GM21825 (cell line): ENCODE measurements around the gene MGAT4A.
"Not testable (repeated sequence)": the region's sequence is repeated elsewhere in the genome, so short reads cannot be mapped to it uniquely, and the experiment has no call there.

Experiments
- ATAC-seq: cut with Tn5 transposase; IDR thresholded peaks from one replicate; pipeline ENCODE4 v1.9.1; 2021; ENCODE audit warnings: mild to moderate bottlenecking, moderate library complexity; ENCODE audit not compliant: unreplicated experiment

Gene MGAT4A

DNA sequence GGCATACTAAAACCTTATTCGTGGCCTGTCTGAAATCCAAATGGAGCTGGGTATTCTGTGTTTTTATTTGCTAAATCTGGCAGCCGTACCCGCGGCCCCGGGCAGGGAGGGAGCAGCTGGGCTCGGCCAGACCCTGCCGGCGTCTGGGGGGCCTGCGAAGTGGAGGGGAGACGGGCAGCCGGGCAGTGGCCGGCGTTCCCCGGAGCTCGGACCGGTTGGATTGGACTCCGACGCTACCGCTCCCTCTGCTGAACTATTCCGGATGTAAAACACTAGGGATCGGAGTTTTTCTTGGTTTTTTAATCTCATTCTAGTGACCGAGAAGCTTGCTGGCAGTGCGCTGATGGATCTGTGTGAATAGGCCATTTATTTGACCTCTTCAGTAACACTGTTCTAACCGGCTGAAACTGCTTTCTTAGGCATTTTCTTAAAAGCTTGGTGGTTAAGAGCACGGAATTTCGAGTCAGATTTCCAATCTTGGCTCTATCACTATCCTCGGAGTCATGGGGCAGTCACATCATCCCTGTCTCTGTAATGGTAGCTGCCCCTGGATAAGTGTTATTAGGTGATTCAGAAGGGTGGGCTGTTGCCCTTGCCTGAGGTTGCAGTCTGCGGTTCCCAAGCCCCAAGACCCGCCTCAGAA is 121.8 kb downstream of the MGAT4A start:
- ATAC-seq: peak; percentile 4

DNA sequence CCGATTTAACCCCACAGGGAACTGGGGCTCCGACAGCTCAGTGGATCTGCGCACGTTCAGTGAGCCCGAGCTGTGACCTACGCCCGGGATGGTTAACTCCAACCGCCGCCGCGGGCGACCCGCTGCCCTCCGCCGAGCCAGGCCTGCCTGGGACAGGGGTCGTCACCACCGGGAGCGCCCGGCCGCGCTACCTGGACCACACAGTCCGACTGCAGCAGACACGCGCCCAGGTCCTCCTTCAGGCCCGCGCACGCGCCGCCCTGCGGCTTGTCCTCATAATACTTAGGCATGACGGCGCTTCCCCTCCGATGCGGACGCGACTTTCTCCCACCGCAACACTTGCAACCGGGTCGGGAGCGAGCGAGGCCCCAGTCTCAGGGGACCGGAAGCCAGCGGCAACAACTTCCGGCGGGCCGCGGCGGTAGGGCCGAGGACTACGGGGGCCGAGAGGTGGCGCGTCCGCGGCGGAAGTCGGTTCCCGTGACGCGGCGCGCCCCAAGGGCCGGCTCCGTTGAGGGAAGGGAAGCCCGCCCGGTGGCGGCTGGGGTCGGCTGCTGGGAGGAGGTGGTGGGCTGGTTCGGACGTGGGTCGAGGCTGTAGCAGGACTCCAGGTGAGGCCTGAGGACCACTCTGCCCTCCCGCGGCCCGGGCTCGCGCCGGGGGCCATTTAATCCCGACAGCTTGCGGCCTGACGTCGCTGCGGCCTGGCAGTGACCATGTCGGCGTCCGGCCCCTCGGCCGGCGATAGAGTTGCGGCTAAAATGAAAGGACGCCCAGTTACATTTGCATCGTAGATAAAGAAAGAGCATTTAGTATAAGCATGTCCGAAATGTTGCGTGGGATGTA is 122.6 kb downstream of the MGAT4A start, which contains the start of the genes COA5 and UNC50:
Gene COA5, minus strand, starts transcription at position 397 of the 846 bp plus-strand sequence. Its CDS starts 107 bp downstream, at position 290.
Gene UNC50, plus strand, starts transcription at position 474 of the 846 bp plus-strand sequence. CDS start 1,171 bp downstream, outside the sequence.
- ATAC-seq: peak; percentile 79

DNA sequence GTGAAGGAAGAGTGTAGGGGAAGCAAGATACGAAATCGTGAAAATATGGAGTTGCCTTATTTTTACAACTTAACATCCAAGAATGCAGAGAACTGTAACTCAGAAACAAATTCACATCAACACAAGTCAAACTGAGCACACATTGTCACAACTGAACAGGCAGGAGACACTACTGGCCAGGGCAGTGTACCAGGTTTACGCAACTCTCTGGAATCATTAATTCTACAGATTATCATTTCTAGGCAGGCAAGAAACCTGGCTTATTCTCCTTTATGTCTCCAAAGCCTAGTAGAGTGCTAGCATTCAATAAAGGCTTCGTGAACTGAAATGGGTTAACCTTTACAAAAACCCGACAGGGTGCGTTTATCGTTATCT is 123.2 kb downstream of the MGAT4A start:
- ATAC-seq: peak; percentile 6

DNA sequence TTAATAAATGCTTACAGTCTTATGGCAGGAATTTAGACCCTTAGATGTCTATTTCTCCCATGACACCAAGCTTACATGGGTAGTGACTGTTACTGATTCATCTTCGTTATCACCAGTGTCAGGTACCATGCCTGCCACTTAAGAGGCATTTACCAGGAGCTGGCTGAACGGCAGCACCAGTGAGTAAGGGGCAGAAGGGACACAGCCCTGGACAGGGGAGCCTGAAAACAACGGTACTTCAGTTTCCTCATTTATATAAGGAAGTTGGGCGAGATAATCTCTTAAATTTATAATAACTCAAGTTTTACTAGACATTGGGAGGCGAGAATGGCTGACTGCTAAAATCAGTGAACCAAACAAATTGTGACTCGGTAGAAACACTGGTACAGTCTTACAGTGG is 123.8 kb downstream of the MGAT4A start:
- ATAC-seq: no peak

DNA sequence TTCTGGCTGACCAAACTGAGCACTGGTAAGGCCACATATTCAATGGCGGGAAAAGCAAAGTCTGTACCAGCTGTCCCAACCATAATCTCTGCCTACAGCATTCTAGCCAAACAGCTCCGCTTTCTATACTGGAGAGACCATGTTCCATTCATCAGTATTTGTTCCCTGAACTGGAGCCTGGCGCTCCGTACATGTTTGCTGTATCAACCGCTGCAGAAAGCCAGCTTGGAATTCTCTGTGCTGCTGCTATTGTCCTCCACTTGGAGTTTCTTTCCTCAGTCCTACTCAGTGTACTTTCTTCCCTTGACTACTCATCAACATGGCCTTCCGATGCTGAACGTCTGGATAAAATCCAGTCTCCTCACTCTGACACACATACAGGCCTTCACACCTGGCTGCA is 124.5 kb downstream of the MGAT4A start:
- ATAC-seq: no peak

DNA sequence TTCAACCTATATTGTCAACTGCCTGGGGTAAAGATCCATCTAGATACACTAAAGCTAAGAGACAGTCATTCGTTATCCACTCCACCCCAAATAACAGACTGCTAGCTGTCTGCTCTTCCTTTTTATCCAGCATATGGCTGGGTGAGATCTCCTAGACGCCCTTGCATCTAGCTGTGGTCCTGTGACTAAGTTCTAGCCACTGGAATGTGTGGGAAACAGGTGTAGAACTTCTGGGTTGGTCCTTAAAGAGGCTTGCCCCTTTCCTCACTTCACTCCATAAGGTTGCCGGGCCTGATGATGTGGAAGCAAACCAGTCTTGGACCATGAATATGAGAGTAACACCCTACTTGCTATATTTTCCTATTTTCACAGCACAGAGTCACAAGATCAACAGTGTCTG is 125.9 kb downstream of the MGAT4A start:
- ATAC-seq: no peak

DNA sequence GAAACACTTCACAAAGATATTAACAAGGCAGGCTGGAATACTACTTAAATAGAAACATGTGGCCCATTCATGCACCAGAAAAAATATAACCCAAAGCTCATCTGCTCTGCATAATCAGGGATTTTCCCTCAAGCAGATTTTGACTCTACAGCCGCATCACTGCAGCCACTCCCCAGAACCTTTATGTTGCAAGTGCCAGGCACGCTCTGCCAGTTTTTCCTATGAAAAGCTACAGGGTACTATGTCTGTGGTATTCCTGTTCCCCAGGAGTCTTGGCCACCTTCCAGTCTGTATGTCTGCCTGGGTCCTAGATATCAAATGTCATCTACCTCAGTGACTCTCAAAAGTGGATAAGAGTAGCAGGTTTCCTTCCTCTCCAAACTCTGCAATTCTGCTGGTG is 126.4 kb downstream of the MGAT4A start:
- ATAC-seq: no peak

DNA sequence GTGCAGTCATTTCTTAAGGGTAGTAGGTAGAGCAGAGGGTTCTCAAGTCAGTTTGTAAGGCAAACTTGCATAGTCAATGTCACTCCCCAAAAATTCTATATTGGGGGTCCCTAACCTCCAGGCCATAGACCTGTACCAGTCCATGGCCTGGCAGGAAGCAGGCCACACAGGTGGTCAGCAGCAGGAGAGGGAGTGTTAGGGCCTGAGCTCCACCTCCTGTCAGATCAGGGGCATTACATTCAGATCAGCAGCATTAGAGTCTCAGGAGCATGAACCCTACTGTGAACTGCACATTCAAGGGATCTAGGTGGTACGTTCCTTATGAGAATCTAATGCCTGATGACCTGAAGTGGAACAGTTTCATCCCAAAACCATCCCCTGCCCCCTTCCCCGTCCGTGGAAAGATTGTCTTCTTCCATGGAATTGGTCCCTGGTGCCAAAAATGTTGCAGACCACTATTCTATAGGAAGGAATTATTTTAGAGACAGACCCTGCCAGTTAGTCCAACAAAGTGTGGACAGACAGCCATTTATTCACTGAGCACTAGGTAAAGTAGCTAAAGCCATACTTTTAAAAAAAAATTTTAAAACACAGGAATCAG is 129.3 kb downstream of the MGAT4A start:
- ATAC-seq: no peak

DNA sequence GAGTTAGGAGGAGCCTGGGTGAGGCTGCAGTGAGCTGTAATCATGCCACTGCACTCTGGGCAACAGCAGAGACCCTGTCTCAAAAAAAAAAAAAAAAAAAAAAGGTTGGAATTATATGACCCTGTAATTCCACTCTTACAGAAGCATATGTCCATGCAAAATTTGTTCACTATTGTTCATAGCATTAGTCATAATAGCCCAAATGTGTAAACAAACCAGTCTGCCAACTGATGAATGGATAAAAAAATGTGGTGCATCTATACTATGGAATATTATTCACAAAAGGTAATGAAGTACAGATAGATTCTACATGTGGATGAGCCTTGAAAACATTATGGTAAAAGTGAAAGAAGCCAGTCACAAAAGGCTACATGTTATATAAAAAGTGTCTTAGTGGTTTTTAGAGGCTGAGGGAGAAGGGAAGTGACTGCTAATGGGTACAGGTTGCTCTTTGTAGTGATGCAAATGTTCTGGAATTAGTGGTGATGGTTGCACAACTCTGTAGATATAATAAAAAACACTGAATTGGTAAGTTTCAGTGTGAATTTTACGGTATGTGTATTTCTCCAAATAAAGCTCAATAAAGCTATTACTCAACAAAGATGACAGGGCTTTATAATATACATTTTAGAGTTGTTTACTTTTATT is 132.0 kb downstream of the MGAT4A start:
- ATAC-seq: no peak

DNA sequence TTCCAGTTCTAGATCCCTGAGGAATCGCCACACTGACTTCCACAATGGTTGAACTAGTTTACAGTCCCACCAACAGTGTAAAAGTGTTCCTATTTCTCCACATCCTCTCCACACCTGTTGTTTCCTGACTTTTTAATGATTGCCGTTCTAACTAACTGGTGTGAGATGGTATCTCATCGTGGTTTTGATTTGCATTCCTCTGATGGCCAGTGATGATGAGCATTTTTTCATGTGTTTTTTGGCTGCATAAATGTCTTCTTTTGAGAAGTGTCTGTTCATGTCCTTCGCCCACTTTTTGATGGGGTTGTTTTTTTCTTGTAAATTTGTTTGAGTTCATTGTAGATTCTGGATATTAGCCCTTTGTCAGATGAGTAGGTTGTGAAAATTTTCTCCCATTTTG is 136.3 kb downstream of the MGAT4A start:
- ATAC-seq: not testable (repeated sequence)

DNA sequence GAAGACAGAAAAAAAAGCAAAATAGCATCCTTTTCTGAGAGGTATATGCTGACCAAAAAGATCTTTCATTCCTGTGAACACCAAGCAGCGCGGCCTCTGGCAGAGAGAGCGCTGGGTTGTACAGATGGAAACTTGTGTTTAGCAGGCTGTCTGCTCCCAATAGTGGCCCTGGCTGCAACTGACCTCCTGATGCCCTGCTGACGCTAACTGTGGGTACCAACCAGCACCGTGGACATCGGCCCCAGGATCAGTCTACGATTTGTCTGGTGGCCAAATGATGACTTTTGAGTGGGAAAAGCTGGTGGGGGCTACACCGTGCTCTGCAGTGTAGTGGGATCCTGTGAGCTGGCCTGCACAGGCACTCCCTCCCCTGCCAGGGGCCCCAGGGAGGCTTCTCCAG is 138.4 kb downstream of the MGAT4A start:
- ATAC-seq: no peak

DNA sequence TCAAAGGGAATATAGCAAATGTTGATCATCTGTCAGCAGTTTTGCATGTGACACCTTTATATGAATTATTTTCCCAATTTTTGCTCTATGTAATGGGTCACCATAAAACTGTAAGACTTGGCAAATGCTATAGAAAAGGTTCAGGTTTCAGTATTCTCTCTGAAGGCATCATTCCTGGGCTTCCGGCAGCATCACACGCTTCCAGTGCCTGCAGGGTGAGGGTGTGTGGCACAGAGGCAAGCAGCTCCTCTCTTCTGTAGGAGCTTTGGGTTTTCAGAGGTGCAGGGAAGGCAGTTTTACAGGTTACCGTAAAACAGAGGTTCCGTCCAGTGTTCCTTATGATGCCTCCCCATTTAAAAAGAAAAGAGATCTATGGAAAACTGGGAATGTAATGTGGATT is 141.4 kb downstream of the MGAT4A start:
- no peak for ATAC-seq

DNA sequence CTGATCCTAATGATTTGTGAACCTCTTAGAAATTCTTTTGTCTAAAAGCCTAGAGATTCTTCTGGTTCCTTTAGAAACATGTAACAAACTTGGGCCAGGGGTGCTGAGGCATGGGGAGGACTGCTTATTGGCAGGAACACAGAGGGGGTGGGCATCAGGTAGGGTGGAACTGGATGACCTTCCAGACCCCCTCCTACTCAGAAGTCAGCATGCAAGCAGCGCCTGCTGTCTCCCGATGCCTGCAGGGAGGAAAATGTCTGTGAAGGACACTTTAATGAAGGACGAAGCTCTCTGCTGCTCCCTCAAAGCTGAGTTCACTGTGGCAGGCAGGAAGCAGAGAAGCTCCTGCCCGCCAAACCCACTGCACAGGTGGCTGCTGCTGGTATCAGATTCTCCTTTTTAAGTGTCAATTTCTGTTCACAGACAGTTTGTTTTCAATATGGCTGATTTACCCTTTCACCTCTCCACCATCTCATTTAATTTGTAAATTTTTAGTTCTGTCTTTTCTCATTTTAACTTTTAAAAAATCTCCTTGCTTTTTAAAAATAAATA is 142.0 kb downstream of the MGAT4A start:
- ATAC-seq: no peak

DNA sequence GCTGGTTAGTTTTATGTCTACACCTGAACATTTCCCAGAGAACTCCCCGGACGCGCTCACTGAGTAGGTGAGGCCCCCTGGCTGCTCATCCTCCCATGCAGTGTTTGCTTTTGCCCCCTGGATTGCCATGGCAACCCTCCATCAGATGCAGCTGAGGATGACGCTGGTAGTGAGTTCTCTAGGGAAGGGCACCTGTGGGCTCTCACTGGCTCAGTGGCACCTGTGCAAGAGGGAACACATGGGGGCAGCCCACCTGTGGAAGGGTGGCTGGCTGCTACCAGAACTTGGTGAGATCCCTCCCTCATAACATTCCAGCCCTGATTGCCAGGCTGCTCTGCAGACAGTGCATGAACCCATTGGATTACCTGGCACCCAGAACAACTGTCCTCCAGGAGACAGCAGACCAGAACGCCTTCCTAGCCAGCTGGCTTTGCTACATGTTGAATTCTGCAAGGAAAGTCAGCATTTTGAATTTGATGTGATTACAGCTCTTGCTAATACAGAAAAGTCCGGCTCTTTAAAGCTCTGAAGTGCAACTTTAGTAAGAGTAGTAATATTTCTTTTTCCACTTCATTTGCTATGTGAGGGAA is 144.3 kb downstream of the MGAT4A start:
- no peak for ATAC-seq

DNA sequence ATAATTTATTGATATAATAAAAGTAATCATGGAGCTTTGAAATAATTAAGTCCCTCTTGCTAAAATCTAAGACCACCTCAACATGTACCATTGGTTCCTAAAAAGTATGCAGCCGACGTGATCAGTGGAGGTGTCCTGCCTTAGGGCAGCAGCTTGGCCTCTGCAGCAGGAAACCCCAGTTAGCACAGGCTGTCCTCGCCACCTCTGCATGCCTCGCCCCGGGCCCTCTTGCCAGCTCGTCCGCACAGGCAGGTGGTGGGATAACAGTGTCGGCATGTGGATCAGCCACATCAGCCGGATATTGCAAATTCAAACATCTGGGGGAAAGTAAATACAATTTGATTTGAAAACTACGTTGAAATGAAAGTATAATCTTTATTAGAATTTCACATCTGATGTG is 145.5 kb downstream of the MGAT4A start:
- no peak for ATAC-seq

DNA sequence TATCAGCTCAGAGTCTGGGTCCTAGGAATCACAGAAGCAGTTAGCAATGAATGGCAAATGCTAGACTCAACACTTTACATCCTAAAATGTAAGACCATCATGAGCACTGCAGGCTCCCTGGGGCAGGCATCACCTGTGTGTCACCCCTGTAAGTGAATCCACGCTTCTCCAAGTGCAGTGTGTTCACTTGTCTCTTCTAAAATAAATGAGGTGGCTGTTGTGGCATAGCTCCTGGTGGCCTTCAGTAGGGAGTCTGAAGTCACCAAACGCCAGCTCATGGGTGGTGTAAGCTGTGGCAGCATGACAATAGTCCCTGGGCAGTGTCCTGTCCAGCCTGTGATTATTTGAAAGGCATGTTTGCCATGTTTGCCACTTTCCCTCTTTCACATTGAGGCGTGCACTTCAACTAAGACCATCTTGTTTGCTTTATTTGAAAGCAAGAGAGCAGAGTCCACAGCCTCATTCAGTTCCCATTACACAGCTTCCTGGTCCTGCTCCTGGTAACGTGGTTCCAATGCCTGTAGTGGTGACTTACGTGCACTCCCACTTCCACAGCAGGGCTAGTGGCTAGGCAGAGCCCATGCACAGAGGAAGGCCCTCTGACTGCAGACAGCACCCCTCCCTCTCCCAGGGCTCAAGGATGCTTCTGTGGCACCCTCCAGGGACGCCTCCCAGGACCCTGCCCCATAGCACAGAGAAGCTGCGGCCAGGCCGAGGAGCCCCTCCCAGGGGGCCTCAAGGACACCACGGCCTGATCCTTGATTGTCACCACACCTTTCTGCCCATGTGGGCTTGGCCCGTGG is 146.9 kb downstream of the MGAT4A start:
- no peak for ATAC-seq

DNA sequence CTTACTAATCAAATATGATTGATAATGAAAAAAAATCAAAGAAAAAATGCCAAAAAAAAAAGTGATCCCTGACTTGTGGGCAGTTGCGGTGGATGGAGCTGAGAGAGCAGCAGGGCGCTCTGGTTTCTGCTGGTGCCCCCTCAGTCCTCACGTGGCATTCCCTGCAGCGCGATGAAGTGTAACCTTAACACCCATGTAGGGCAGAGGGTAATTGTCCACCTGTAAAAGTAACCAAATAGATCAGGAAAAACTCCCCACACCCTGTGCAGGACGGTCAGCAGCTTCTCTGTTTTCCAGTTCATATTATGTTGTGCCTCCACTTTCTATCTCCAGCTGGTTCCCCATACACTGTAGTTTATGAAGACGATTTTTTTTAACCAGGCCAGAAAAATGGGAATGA is 147.7 kb downstream of the MGAT4A start:
- ATAC-seq: no peak

DNA sequence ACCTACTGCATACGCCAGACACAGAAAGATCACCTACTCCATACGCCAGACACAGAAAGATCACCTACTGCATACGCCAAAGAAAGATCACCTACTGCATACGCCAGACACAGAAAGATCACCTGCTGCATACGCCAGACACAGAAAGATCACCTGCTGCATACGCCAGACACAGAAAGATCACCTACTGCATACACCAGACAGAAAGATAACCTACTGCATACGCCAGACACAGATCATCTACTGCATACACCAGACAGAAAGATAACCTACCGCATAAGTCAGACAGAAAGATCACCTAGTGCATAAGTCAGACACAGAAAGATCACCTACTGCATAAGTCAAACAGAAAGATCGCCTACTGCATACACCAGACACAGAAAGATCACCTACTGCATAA is 148.4 kb downstream of the MGAT4A start:
- no peak for ATAC-seq

DNA sequence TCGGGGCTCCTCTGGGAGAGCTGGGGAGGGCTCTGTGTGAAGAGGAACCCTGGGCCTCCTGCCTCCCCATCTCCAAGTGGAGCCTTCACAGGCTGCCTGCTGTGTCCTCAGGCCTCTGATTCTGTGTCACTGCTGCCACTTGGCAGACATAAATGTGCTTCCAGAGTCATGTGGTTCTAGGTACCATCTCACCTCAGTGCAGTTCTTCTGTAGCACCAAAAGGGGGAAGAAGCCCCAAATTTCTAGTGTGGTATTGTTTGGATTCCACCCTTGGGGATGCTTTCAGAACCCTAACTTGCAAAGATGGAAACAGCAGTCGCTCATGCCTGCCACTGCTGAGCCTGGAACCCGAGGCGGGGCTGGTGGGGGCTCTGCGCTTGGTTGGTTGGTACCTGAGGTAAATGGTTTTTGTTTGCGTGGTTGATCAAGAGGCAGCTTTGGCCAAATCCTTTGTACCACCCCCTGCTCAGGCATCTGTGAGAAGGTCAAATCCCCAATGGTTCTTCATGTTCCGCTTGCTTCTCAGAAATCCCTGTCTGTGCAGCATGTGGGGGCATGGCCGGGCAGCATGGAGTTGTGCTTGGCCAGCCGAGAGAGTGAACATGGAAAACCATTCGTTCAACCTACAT is 150.2 kb downstream of the MGAT4A start:
- no peak for ATAC-seq
